OCI-LY7 (cell line): Measurements from ENCODE around the gene THRB.

Experiments
- CTCF ChIP-seq: fragments of 200-600 bp; sonication (generic); conservative IDR thresholded peaks from 2 replicates; pipeline ENCODE4 v1.5.1; 2014; ENCODE audit warnings: mild to moderate bottlenecking, antibody characterized with exemption, low read length, moderate library complexity, mixed read lengths
- EZH2phosphoT487 ChIP-seq: fragments of 200-600 bp; sonication (generic); IDR thresholded peaks from 2 replicates; pipeline ENCODE4 v1.6.1; 2018; ENCODE audit warnings: low read depth, borderline replicate concordance, mild to moderate bottlenecking, mixed run types, antibody characterized with exemption, low read length, moderate library complexity, mixed read lengths

GRCh38 chr3:24185738-24186384, 308.8 kb downstream of the THRB start:
- TF ChIP-seq EZH2phosphoT487 = no peak
- TF ChIP-seq CTCF = peak; percentile 79
